ENCODE results near the gene LRRC4B. TPM values are rescaled to one million over a fixed set of nuclear protein-coding genes. Genes with fewer than 3 reads are reported as not detected.
A peak's percentile ranks its signal among the peaks of the same experiment; 100 is the strongest.

Gene LRRC4B
- total RNA-seq, 1 experiment from 2014 or later = 0.54 TPM

- Mint-ChIP-seq H3K4me3 (ENCODE audit: unreplicated experiment) (no peak overlapping the region), H3K4me1 (ENCODE audit: low read depth, unreplicated experiment) (peaks cover 7% of the 10 kb centered on the region), H3K27ac (ENCODE audit: unreplicated experiment) (no peak overlapping the region), H3K36me3 (ENCODE audit: insufficient read depth, unreplicated experiment) (peaks cover 12% of the 10 kb centered on the region), H3K9me3 (ENCODE audit: unreplicated experiment) (no peaks in the 10 kb centered on the region), H3K27me3 (ENCODE audit: insufficient read depth, unreplicated experiment) (no peaks in the 10 kb centered on the region)
- no peak for DNase-seq
- H3K27me3 ChIP-seq (replicated peaks; ENCODE audit: control insufficient read depth, insufficient read depth, low read length) = no peaks in the 10 kb centered on the region
- H3K36me3 ChIP-seq (ENCODE audit: control insufficient read depth, insufficient read depth, low read length) = no peaks in the 10 kb centered on the region
- no peak for TF ChIP-seq CTCF (IDR thresholded peaks at IDR 0.05; ENCODE audit: insufficient read depth in 1 of 2, low read depth in 1 of 2, low read length in 1 of 2, severe bottlenecking in 1 of 2, unreplicated experiment in 1 of 2)
- H3K9me3 ChIP-seq = no peaks in the 10 kb centered on the region
- POLR2A ChIA-PET = interaction anchor here (0.6 kb wide), 1 partner anchor 186 kb away, joined by 5 read pairs; the partner anchor contains the start of gene KCNC3
- no TSS peak for BruUV-seq (replicated peaks)
- peaks cover 2% of the 10 kb centered on the region; the same call in 1 of the 2 replicates for H3K4me1 ChIP-seq
- CTCF ChIA-PET = no interaction called here
- no peak overlapping the region for H3K4me3 ChIP-seq (ENCODE audit: low read depth, low read length)
- intact Hi-C loops (cut with micrococcal nuclease; ENCODE audit: unreplicated experiment) = no loop called here
Observed at GRCh38 chr19:50515168-50515561, 53.1 kb downstream of the LRRC4B start.

- no peak for DNase-seq
- CTCF ChIA-PET = no interaction called here
- H3K4me1 Mint-ChIP-seq (ENCODE audit: low read depth, unreplicated experiment) = peaks cover 7% of the 10 kb centered on the region
- peak overlapping the region; percentile 55 for H3K27ac Mint-ChIP-seq (ENCODE audit: unreplicated experiment)
- no peaks in the 10 kb centered on the region for H3K27me3 ChIP-seq (replicated peaks; ENCODE audit: control insufficient read depth, insufficient read depth, low read length)
- H3K36me3 Mint-ChIP-seq (ENCODE audit: insufficient read depth, unreplicated experiment) = peaks cover 12% of the 10 kb centered on the region
- POLR2A ChIA-PET = interaction anchor here (0.6 kb wide), 1 partner anchor 186 kb away, joined by 5 read pairs; the partner anchor contains the start of gene KCNC3
- no peak for TF ChIP-seq CTCF (IDR thresholded peaks at IDR 0.05; ENCODE audit: insufficient read depth in 1 of 2, low read depth in 1 of 2, low read length in 1 of 2, severe bottlenecking in 1 of 2, unreplicated experiment in 1 of 2)
- no peaks in the 10 kb centered on the region for H3K9me3 ChIP-seq
- no peaks in the 10 kb centered on the region for H3K9me3 Mint-ChIP-seq (ENCODE audit: unreplicated experiment)
- no peak overlapping the region for H3K4me3 ChIP-seq (ENCODE audit: low read depth, low read length)
- intact Hi-C loops (cut with micrococcal nuclease; ENCODE audit: unreplicated experiment) = no loop called here
- H3K36me3 ChIP-seq (ENCODE audit: control insufficient read depth, insufficient read depth, low read length) = no peaks in the 10 kb centered on the region
- peak overlapping the region; percentile 23 for H3K4me3 Mint-ChIP-seq (ENCODE audit: unreplicated experiment)
- H3K27me3 Mint-ChIP-seq (ENCODE audit: insufficient read depth, unreplicated experiment) = no peaks in the 10 kb centered on the region
- no TSS peak for BruUV-seq (replicated peaks)
- H3K4me1 ChIP-seq = peaks cover 4% of the 10 kb centered on the region; the same call in 1 of the 2 replicates
Observed at GRCh38 chr19:50514346-50515167, 53.7 kb downstream of the LRRC4B start.

GRCh38 chr19:50513746-50514345 is 54.4 kb downstream of the LRRC4B start, which contains the start of gene ASPDH:
Gene ASPDH (minus strand): TSS chr19:50513913. CDS start chr19:50513823, 90 bp downstream.
- H3K27ac Mint-ChIP-seq (ENCODE audit: unreplicated experiment) = peak within 1 kb of the TSS; percentile 55
- peaks cover 12% of the 10 kb centered on the region for H3K36me3 Mint-ChIP-seq (ENCODE audit: insufficient read depth, unreplicated experiment)
- H3K9me3 Mint-ChIP-seq (ENCODE audit: unreplicated experiment) = no peaks in the 10 kb centered on the region

More at GRCh38 chr19:50513746-50514345, 54.4 kb downstream of the LRRC4B start, which contains the start of gene ASPDH:
- Histone ChIP-seq H3K27me3 (replicated peaks; ENCODE audit: control insufficient read depth, insufficient read depth, low read length) (no peaks in the 10 kb centered on the region), H3K4me3 (ENCODE audit: low read depth, low read length) (no peak within 1 kb of the TSS), H3K4me1 (peaks cover 4% of the 10 kb centered on the region; the same call in 1 of the 2 replicates), H3K36me3 (ENCODE audit: control insufficient read depth, insufficient read depth, low read length) (no peaks in the 10 kb centered on the region), H3K9me3 (no peaks in the 10 kb centered on the region)
- CTCF ChIA-PET = no interaction called here
- Mint-ChIP-seq H3K27me3 (ENCODE audit: insufficient read depth, unreplicated experiment) (no peaks in the 10 kb centered on the region), H3K4me3 (ENCODE audit: unreplicated experiment) (peak within 1 kb of the TSS; percentile 23), H3K4me1 (ENCODE audit: low read depth, unreplicated experiment) (peaks cover 7% of the 10 kb centered on the region)
- TF ChIP-seq CTCF (IDR thresholded peaks at IDR 0.05; ENCODE audit: insufficient read depth in 1 of 2, low read depth in 1 of 2, low read length in 1 of 2, severe bottlenecking in 1 of 2, unreplicated experiment in 1 of 2) = no peak
- intact Hi-C loops (cut with micrococcal nuclease; ENCODE audit: unreplicated experiment) = no loop called here
- BruUV-seq (replicated peaks) = no TSS peak
- DNase-seq = no peak
- POLR2A ChIA-PET = no interaction called here

Measured in Caco-2 (cell line).